ENCODE data around the gene PDE10A.

The PDE10A gene

GRCh38 chr6:165653196-165653595, 9.8 kb downstream of the PDE10A start:
- no peaks in the 10 kb centered on the region for H3K9me3 Mint-ChIP-seq (ENCODE audit: low read depth)
- H3K36me3 Mint-ChIP-seq = no peaks in the 10 kb centered on the region
- peaks cover 4% of the 10 kb centered on the region for H3K27me3 Mint-ChIP-seq
- H3K4me3 Mint-ChIP-seq = no peak overlapping the region
- no peaks in the 10 kb centered on the region for H3K4me1 Mint-ChIP-seq (ENCODE audit: low read depth)
- no peak overlapping the region for H3K27ac Mint-ChIP-seq

GRCh38 chr6:165652766-165653165, 10.3 kb downstream of the PDE10A start:
- Mint-ChIP-seq H3K4me3 (no peak overlapping the region), H3K9me3 (ENCODE audit: low read depth) (no peaks in the 10 kb centered on the region), H3K27me3 (no peaks in the 10 kb centered on the region), H3K27ac (no peak overlapping the region), H3K36me3 (no peaks in the 10 kb centered on the region), H3K4me1 (ENCODE audit: low read depth) (no peaks in the 10 kb centered on the region)

- no peaks in the 10 kb centered on the region for H3K9me3 Mint-ChIP-seq (ENCODE audit: low read depth)
- H3K36me3 Mint-ChIP-seq = no peaks in the 10 kb centered on the region
- no peak overlapping the region for H3K27ac Mint-ChIP-seq
- no peaks in the 10 kb centered on the region for H3K4me1 Mint-ChIP-seq (ENCODE audit: low read depth)
- no peaks in the 10 kb centered on the region for H3K27me3 Mint-ChIP-seq
- no peak overlapping the region for H3K4me3 Mint-ChIP-seq
Observed at GRCh38 chr6:165649166-165650137, 13.6 kb downstream of the PDE10A start.

- Mint-ChIP-seq H3K9me3 (ENCODE audit: low read depth) (no peaks in the 10 kb centered on the region), H3K27me3 (no peaks in the 10 kb centered on the region), H3K4me3 (no peak overlapping the region), H3K27ac (no peak overlapping the region), H3K4me1 (ENCODE audit: low read depth) (no peaks in the 10 kb centered on the region), H3K36me3 (no peaks in the 10 kb centered on the region)
Observed at GRCh38 chr6:165647041-165647440, 16.0 kb downstream of the PDE10A start.

DNA sequence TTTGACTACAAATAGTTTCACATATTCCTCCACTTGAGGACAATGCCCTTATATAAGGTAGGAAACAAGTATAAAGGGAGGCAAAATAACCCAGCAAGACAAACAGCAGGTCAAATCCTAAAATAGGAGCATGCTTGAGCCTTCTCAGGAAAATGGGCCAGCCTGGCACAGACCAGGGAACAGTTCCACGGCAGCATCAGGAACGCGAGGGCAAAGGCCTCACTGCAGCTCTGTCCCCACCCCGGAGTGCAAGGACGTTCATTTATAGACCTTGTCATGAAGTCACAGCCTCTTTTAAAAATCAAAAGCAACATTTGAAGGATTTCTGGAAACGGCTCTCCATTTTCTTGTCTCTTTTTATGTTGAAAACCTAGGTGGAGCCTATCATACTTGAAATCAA, 17.1 kb downstream of the PDE10A start:
- Mint-ChIP-seq H3K36me3 (no peaks in the 10 kb centered on the region), H3K4me1 (ENCODE audit: low read depth) (no peaks in the 10 kb centered on the region)

DNA sequence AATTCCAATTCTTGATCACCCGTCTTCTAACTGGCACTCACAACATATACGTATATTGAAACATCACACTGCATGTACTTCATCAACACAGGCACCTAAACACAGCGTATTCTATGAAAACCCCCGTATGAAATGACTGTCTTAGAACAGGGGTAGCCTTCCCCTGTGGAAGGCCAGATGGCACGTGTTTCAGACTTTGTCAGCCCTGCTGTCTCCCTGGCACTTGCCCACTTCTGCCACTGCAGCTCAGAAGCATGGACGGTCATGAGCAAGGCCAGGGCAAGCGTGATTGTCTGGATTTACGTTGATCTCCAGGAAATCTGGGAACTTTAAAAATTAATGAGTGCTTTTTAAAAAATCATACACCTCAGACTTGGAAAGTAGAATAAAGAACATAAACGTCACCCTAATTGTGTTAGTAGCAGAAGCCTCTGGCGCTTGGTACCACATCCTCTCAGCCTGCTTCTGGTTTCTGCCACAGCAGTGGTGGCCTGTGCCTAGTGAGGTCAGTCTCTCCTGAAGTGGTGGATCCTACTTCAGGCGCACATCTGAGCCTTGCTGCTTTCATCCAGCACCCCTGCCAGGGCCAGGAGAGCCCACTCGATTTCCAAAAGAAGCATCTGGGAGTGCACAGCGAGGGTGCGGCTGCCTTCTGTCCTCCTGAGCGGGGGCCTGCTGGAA, 18.3 kb downstream of the PDE10A start:
- Mint-ChIP-seq H3K9me3 (ENCODE audit: low read depth) (no peaks in the 10 kb centered on the region), H3K4me1 (ENCODE audit: low read depth) (no peaks in the 10 kb centered on the region), H3K4me3 (no peak overlapping the region), H3K36me3 (no peaks in the 10 kb centered on the region), H3K27ac (no peak overlapping the region), H3K27me3 (no peaks in the 10 kb centered on the region)

More for the DNA sequence above, 17.1 kb downstream of the PDE10A start:
- Mint-ChIP-seq H3K9me3 (ENCODE audit: low read depth) (no peaks in the 10 kb centered on the region), H3K27ac (no peak overlapping the region), H3K4me3 (no peak overlapping the region), H3K27me3 (no peaks in the 10 kb centered on the region)

GRCh38 chr6:165643015-165643414, 20.0 kb downstream of the PDE10A start:
- Mint-ChIP-seq H3K27me3 (no peaks in the 10 kb centered on the region), H3K36me3 (no peaks in the 10 kb centered on the region), H3K9me3 (ENCODE audit: low read depth) (no peaks in the 10 kb centered on the region), H3K4me1 (ENCODE audit: low read depth) (no peaks in the 10 kb centered on the region), H3K4me3 (no peak overlapping the region), H3K27ac (no peak overlapping the region)

- Mint-ChIP-seq H3K27me3 (peaks cover 2% of the 10 kb centered on the region), H3K27ac (no peak overlapping the region), H3K36me3 (no peaks in the 10 kb centered on the region), H3K9me3 (ENCODE audit: low read depth) (no peaks in the 10 kb centered on the region), H3K4me1 (ENCODE audit: low read depth) (no peaks in the 10 kb centered on the region), H3K4me3 (no peak overlapping the region)
Observed at GRCh38 chr6:165641672-165642156, 21.3 kb downstream of the PDE10A start.

DNA sequence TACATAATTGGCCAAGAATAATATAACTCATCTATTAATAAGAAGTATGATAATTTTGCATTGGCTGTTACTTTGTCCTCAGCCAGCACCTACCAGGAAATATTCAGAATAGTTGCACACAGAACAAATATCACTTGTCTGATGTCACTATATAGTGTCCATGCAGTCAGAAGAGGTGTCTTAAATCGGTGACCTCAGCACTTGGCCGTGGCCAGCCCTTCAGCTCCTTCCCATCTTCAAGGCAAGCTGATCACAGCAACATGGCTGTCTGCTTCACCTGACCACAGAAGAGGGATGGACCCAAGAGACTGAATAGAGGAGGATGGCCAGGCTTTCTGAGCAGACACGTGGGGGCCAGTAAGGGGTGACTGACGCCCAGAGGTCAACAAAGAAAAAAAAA, 22.2 kb downstream of the PDE10A start:
- no peaks in the 10 kb centered on the region for H3K9me3 Mint-ChIP-seq (ENCODE audit: low read depth)
- no peak overlapping the region for H3K4me3 Mint-ChIP-seq
- H3K4me1 Mint-ChIP-seq (ENCODE audit: low read depth) = no peaks in the 10 kb centered on the region
- H3K27me3 Mint-ChIP-seq = peaks cover 2% of the 10 kb centered on the region
- no peaks in the 10 kb centered on the region for H3K36me3 Mint-ChIP-seq
- H3K27ac Mint-ChIP-seq = no peak overlapping the region

DNA sequence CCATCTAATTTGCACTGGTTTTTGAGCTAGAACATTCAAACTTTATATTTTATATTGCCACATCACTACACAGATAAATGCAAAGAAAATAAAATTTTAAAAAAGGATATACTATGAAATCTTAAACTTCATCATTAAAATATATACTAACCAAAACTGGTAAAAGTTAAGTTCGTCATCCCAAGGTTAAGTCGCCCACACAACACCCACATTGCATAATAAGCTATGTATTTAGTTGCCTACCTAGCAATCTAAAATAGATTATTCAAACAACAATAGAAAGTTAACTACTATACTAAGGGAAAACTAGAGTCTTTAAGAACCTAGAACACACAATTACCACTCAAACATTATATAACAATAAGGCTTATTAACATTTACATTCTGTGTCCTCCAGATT, 24.5 kb downstream of the PDE10A start:
- no peak overlapping the region for H3K4me3 Mint-ChIP-seq
- peaks cover 8% of the 10 kb centered on the region for H3K27me3 Mint-ChIP-seq

DNA sequence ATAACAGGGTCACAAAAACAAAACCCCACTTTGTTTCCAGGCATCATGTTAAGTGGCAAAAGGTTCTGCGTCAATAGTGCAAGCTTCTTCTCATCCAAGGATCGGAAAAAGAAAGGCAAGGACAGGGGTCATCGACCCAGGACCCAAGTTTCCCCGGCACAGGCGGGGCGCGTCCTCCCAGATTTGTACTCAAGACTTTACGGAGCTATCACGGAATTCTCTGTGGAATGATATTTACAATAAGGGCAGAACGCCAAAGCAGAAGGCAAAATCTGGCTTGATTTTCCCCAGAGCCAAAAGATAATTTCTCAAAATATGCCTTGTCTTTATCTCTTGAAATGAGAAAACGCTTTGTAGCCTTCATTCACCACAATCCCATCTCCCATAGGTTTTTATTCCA, 25.5 kb downstream of the PDE10A start:
- H3K36me3 Mint-ChIP-seq = no peaks in the 10 kb centered on the region
- H3K9me3 Mint-ChIP-seq (ENCODE audit: low read depth) = no peaks in the 10 kb centered on the region
- peaks cover 10% of the 10 kb centered on the region for H3K27me3 Mint-ChIP-seq
- H3K4me3 Mint-ChIP-seq = no peak overlapping the region
- no peaks in the 10 kb centered on the region for H3K4me1 Mint-ChIP-seq (ENCODE audit: low read depth)
- no peak overlapping the region for H3K27ac Mint-ChIP-seq

More for the DNA sequence above, 24.5 kb downstream of the PDE10A start:
- H3K4me1 Mint-ChIP-seq (ENCODE audit: low read depth) = no peaks in the 10 kb centered on the region
- H3K36me3 Mint-ChIP-seq = no peaks in the 10 kb centered on the region
- no peaks in the 10 kb centered on the region for H3K9me3 Mint-ChIP-seq (ENCODE audit: low read depth)
- H3K27ac Mint-ChIP-seq = no peak overlapping the region

- H3K9me3 Mint-ChIP-seq (ENCODE audit: low read depth) = no peaks in the 10 kb centered on the region
- peaks cover 10% of the 10 kb centered on the region for H3K27me3 Mint-ChIP-seq
- H3K4me3 Mint-ChIP-seq = no peak overlapping the region
- no peak overlapping the region for H3K27ac Mint-ChIP-seq
- no peaks in the 10 kb centered on the region for H3K4me1 Mint-ChIP-seq (ENCODE audit: low read depth)
- H3K36me3 Mint-ChIP-seq = no peaks in the 10 kb centered on the region
Observed at GRCh38 chr6:165636402-165637048, 26.5 kb downstream of the PDE10A start.

DNA sequence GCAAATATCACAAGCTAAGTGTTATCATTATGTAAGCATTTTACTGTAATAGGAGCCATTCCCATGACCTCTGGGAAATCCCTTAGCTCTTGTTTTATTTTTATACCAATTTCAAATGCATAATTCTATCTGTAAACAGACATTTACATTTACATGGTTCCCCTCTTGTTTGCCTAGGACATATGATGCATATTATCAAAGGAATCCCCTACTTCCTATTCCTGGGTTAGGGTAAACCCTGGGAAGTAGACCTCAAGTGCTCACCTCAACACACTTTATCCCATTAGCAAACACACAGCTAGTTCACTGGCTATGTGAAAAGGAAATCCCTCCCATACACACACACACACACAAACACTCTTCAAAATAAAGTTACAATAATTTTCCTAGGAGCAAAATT, 27.1 kb downstream of the PDE10A start:
- Mint-ChIP-seq H3K36me3 (no peaks in the 10 kb centered on the region), H3K27me3 (peaks cover 10% of the 10 kb centered on the region), H3K4me3 (no peak overlapping the region), H3K27ac (no peak overlapping the region), H3K9me3 (ENCODE audit: low read depth) (no peaks in the 10 kb centered on the region), H3K4me1 (ENCODE audit: low read depth) (no peaks in the 10 kb centered on the region)

- Mint-ChIP-seq H3K36me3 (no peaks in the 10 kb centered on the region), H3K27me3 (peaks cover 13% of the 10 kb centered on the region), H3K4me1 (ENCODE audit: low read depth) (no peaks in the 10 kb centered on the region), H3K9me3 (ENCODE audit: low read depth) (no peaks in the 10 kb centered on the region), H3K4me3 (no peak overlapping the region), H3K27ac (no peak overlapping the region)
Observed at GRCh38 chr6:165634101-165634880, 28.8 kb downstream of the PDE10A start.
